Calu3 (cell line): ENCODE measurements around the gene UFD1. TPM values are rescaled to one million over a fixed set of nuclear protein-coding genes. Genes with fewer than 3 reads are reported as not detected.

Experiments
- BruUV-seq: library from RNA; stranded (reverse); fragments of 400-500 nt; replicated peaks from 2 replicates; lab custom pipeline; 2021; lab: Mats Ljungman, UMichigan
- CTCF ChIA-PET: fragments of 300-600 bp; sonication (Branson Sonifier 250); formaldehyde crosslinking; loops from one replicate; lab custom pipeline; 2022; ENCODE audit warnings: antibody characterized with exemption; lab: Charles Lee
- DNase-seq: peaks from one replicate; pipeline ENCODE4 v3.0.0; 2022
- H3K27ac Mint-ChIP-seq: one replicate; pipeline ENCODE4 v1.8.0; 2022; ENCODE audit warnings: mixed read lengths; ENCODE audit not compliant: unreplicated experiment
- H3K27me3 Mint-ChIP-seq: one replicate; pipeline ENCODE4 v1.8.0; 2022; ENCODE audit warnings: mixed read lengths; ENCODE audit not compliant: unreplicated experiment
- H3K36me3 Mint-ChIP-seq: one replicate; pipeline ENCODE4 v1.8.0; 2022; ENCODE audit warnings: mild to moderate bottlenecking, moderate library complexity, mixed read lengths; ENCODE audit not compliant: insufficient read depth, unreplicated experiment
- H3K4me1 Mint-ChIP-seq: one replicate; pipeline ENCODE4 v1.8.0; 2022; ENCODE audit warnings: mild to moderate bottlenecking, low read depth, mixed read lengths; ENCODE audit not compliant: unreplicated experiment
- H3K4me3 Mint-ChIP-seq: one replicate; pipeline ENCODE4 v1.8.0; 2022; ENCODE audit warnings: mild to moderate bottlenecking, low read depth, moderate library complexity, mixed read lengths; ENCODE audit not compliant: unreplicated experiment
- H3K9me3 Mint-ChIP-seq: one replicate; pipeline ENCODE4 v1.8.0; 2022; ENCODE audit warnings: low read depth, mixed read lengths; ENCODE audit not compliant: unreplicated experiment
- CTCF ChIP-seq: fragments of 200-600 bp; IDR thresholded peaks from one replicate; pipeline ENCODE4 v1.8.0; 2022; ENCODE audit warnings: antibody characterized with exemption; ENCODE audit not compliant: unreplicated experiment
- intact Hi-C: fragments of 100-400 bp; cut with micrococcal nuclease; formaldehyde crosslinking; loops from one replicate; pipeline ENCODE4 v1.10.0; 2022; ENCODE audit not compliant: unreplicated experiment
- total RNA-seq: library from RNA; stranded (reverse); gene quantifications from 2 replicates; pipeline ENCODE4 v1.2.3, GENCODE V29; 2022

UFD1 gene
- total RNA-seq, 1 experiment from 2014 or later: 95.7 TPM

- BruUV-seq: no TSS peak
- peak; percentile 13 for DNase-seq
- CTCF ChIA-PET: interaction anchor here (0.6 to 1.6 kb wide), 3 partner anchors 11 to 150 kb away, joined by 4 to 6 read pairs (median 4); no protein-coding TSS in a partner anchor
- peaks cover 31% of the 10 kb centered on the region for H3K4me1 Mint-ChIP-seq
- intact Hi-C loops: no loop called here
- no peaks in the 10 kb centered on the region for H3K9me3 Mint-ChIP-seq
- no peaks in the 10 kb centered on the region for H3K27me3 Mint-ChIP-seq
- H3K27ac Mint-ChIP-seq: peak overlapping the region; percentile 100
- H3K36me3 Mint-ChIP-seq: peaks cover 48% of the 10 kb centered on the region
- no peak for TF ChIP-seq CTCF
- H3K4me3 Mint-ChIP-seq: peak overlapping the region; percentile 80
Observed at GRCh38 chr22:19480173-19480568, 1.2 kb upstream of the UFD1 start.

GRCh38 chr22:19479355-19480172, 571 bp upstream of the UFD1 start, which contains the start of gene CDC45:
Gene CDC45 (plus strand): TSS chr22:19479920. CDS start chr22:19479969, 49 bp downstream.
- CTCF ChIA-PET: interaction anchor here (0.6 to 1.6 kb wide), 6 partner anchors 12 to 457 kb away, joined by 3 to 6 read pairs (median 4); partner anchors contain the start of gene ESS2
- DNase-seq: peak; percentile 94

GRCh38 chr22:19478045-19478900, 720 bp downstream of the UFD1 start:
- intact Hi-C loops: no loop called here
- Mint-ChIP-seq H3K36me3 (peaks cover 47% of the 10 kb centered on the region), H3K27me3 (no peaks in the 10 kb centered on the region), H3K9me3 (no peaks in the 10 kb centered on the region), H3K4me1 (peaks cover 31% of the 10 kb centered on the region), H3K27ac (peak overlapping the region; percentile 100), H3K4me3 (peak overlapping the region; percentile 80)
- BruUV-seq: TSS peak; percentile 50
- no peak for DNase-seq
- no peak for TF ChIP-seq CTCF
- CTCF ChIA-PET: interaction anchor here (0.8 to 1.2 kb wide), 6 partner anchors 9 to 334 kb away, joined by 3 to 5 read pairs (median 4); partner anchors contain the start of genes ESS2 and SLC25A1

More at GRCh38 chr22:19479355-19480172, 571 bp upstream of the UFD1 start, which contains the start of gene CDC45:
- Mint-ChIP-seq H3K27ac (peak within 1 kb of the TSS; percentile 100), H3K27me3 (no peaks in the 10 kb centered on the region), H3K4me3 (peak within 1 kb of the TSS; percentile 80), H3K9me3 (no peaks in the 10 kb centered on the region), H3K36me3 (peaks cover 43% of the 10 kb centered on the region), H3K4me1 (peaks cover 31% of the 10 kb centered on the region)
- no peak for TF ChIP-seq CTCF
- no TSS peak for BruUV-seq
- intact Hi-C loops: no loop called here
